Stimulated activated CD8-positive, alpha-beta memory T cell treated with anti-CD3 and anti-CD28 coated beads, Interleukin-7, amount 100 ng/mL, for 24 hours (primary cell): ENCODE data around the gene PRRT3.
"Not testable (repeated sequence)": the region's sequence is repeated elsewhere in the genome, so short reads cannot be mapped to it uniquely, and the experiment has no call there.

Experiments used
- DNase-seq: peaks from one replicate; pipeline ENCODE4 v3.0.0-alpha.2; 2020; ENCODE audit warnings: low read depth

PRRT3 gene

DNA sequence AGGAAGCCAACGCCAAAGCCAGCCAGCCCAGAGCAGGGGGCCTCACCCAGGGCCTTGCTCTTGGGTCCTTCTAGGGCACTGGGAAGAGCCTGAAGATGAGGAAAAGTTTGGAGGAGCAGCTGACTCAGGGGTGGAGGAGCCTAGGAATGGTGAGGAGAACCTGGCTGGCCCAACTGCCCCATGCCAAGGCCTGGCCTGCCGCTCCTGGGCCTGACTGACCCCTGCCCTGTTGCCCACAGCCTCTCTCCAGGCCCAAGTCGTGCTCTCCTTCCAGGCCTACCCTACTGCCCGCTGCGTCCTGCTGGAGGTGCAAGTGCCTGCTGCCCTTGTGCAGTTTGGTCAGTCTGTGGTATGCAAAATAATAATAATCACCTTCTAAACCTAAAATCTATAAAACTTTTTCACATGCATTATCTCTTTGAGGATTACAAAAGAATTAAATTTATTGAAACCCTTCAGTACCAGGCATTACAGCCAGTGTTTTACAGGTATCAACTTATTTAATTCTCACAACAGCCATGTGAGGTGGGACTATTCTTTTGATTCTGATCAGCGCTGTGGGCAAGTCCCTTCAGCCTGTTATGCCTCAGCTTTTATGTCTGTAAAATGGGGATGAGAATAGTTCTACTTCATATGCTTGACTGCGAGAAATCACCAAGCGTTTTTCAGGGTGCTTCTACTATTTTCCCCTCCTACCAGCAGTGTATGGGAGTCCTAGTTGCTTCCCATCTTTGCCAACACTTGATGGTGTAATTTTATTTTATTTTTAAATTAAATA, 33.8 kb downstream of the PRRT3 start:
- DNase-seq: no peak

DNA sequence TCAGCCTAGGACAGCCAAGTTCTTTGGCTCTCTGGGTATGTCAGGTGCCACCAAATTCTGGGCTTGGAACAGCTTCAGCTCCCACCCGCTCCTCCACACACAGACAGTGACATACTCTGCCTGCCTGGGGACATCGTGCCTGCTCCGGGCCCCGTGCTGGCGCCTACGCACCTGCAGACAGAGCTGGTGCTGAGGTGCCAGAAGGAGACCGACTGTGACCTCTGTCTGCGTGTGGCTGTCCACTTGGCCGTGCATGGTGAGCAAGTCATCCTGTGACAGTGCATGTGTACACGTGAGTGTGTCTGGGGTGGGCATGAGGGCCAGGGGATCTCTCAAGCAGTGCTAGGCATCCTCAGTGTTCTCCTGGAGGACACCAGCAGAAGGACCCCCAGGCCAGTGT, 34.4 kb downstream of the PRRT3 start:
- no peak for DNase-seq

DNA sequence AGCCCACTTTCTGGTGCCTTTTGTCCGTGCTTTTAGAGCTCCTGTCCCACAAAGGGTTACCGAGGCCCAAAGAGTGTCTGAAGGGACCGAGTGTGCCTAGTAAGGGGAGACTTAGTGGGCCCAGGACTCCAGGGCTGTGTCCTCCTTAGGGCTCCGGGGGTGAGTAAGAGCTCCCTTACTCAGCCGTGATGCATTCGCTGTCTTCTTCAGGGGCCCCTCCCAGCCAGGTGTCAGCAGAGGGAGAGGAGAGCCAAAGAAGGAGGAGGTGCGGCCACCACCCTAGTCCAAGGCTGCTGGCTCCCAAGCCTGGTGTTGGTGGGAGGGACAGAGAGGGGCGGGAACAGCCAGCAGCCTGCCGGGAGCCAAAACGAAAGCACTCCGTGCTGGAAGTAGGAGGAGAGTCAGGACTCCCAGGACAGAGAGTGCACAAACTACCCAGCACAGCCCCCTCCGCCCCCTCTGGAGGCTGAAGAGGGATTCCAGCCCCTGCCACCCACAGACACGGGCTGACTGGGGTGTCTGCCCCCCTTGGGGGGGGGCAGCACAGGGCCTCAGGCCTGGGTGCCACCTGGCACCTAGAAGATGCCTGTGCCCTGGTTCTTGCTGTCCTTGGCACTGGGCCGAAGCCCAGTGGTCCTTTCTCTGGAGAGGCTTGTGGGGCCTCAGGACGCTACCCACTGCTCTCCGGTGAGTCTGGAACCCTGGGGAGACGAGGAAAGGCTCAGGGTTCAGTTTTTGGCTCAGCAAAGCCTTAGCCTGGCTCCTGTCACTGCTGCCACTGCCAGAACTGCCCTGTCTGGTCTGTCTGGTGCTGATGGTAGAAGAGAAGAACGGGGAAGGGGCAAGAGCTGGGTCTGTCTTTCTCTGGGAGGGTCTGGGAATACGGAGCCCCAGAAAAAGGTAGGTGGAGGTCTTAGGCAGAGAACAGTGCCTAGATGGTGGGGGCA, 35.2 kb downstream of the PRRT3 start, which contains the start of gene IL17RC:
Gene IL17RC, plus strand, starts transcription at position 365 of the 947 bp plus-strand sequence. Its CDS starts 218 bp downstream, at position 583.
- DNase-seq: no peak

DNA sequence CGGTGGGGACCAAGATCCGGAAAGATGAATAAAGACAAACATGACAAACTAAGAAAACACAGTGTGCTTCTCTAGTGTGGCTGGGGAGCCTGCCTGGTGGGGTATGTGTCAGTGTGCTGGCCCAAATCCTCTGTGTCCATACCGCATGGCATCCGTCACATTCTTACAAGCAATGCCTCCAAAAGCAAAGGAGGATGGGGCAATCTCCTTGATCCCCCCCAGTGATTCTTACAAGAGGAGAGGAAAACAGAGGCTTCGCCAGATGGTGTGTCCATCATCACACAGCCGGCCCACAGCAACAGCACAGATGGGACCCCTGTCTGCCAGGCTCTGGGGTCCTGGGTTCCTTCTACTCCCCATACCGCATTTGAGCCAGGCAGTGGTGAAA, 35.9 kb downstream of the PRRT3 start:
- DNase-seq: no peak

DNA sequence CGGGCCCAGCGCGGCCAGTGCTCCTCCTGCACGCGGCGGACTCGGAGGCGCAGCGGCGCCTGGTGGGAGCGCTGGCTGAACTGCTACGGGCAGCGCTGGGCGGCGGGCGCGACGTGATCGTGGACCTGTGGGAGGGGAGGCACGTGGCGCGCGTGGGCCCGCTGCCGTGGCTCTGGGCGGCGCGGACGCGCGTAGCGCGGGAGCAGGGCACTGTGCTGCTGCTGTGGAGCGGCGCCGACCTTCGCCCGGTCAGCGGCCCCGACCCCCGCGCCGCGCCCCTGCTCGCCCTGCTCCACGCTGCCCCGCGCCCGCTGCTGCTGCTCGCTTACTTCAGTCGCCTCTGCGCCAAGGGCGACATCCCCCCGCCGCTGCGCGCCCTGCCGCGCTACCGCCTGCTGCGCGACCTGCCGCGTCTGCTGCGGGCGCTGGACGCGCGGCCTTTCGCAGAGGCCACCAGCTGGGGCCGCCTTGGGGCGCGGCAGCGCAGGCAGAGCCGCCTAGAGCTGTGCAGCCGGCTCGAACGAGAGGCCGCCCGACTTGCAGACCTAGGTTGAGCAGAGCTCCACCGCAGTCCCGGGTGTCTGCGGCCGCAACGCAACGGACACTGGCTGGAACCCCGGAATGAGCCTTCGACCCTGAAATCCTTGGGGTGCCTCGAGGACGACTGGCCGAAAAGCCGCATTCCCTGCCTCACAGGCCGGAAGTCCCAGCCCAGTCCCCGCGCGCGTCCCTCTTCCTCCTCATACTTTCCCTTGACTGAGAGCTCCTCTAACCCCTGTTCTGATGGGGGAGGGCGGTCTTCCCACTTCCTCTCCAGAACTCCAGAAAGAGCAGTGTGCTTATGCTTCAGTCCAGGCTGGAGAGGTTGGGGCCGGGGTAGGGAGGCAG, 36.7 kb downstream of the PRRT3 start:
- no peak for DNase-seq

DNA sequence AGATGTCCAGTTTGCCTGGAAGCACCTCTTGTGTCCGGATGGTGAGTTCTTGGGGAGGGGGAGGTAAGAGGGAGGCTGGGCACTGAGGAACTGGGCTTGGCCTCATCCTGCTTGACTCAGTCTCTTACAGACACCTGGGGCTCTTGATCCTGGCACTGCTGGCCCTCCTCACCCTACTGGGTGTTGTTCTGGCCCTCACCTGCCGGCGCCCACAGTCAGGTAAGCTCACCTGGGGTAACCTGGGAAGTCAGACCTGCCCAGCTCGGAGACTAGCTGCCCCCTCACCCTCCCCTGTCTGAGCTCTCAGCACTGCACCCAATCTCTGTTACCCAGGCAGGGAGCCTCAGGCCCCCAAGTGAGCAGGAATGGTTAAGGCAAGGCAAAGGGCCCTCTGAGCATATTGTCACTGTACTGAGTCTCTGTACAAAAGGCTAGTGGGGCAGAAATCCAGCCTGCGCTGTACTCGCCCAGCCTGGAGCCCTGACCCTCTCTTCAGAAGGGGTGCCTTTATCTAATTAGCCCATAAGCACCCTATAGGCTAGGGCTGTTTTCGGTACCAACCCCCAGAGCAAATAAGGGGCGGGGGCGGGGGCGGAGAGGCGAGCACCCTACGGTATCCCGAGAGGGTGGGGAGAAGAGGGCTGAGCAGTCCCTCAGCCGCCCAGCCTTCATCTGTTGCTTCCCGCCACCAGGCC, 37.5 kb downstream of the PRRT3 start:
- DNase-seq: no peak

DNA sequence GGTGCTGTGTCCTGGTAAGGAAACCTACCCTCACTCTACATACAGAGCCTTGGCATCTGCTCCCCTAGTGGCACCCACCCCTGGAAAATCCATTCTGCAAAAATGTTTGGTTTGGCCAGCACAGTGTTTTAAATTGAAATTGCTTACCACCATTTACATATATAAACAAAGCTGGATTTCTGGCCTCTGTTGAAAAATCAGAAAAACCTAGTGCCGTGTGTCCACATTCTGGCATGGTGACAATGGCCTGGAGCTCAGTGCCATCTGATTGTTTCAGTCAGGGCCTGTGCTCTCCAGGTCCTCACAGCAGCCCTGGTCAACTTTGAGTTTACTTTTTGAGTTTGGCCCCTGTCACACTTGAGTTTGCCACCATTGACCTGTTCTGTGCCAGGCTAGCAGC, 38.2 kb downstream of the PRRT3 start:
- no peak for DNase-seq

DNA sequence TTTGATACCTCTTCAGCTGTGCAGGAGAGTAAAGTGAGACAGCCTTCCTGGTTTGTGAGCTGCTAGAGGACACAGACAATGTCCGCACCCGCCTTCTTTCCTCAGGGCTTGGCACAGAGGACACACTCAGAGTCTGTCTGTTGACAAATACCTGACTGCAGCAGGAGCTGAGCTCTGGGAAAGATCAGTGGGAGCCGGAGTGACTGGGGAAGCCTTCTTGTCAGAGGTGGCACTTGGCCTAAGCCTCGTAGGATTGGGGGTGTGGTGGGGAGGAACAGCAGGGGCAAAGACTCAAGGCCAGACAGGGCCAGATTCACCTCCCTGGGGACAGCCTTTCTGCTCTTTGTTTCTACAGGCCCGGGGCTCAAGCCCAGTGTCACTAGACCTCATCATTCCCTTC, 38.6 kb downstream of the PRRT3 start:
- no peak for DNase-seq

DNA sequence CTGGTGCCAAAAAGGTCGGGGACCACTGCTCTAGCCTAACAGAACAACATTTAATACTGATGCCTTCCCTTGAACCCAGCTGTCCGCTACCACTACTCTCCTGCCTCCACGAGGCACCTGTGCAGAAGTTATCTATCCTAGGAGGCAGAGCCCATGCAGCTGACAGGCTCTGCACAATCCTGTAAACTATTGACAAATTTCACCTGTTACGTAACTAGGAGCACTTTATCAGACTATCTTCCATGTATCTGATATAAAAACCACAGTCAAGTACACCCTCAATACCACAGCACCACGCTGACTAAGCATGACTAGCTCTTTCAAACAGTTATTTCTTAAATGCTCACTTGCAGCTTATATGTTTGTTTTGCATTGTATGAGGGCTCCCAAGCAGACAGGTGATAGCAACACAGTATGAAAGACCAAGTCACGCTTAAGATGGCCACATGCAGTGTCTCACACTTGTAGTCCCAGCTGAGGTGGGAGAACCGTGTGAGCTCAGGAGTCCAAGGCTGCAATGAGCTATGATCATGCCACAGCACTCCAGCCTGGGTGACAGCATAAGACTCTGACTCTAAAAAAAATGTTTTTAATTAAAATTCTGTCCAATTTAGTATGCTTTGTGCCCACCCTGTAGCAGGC, 39.8 kb downstream of the PRRT3 start:
- DNase-seq: no peak

DNA sequence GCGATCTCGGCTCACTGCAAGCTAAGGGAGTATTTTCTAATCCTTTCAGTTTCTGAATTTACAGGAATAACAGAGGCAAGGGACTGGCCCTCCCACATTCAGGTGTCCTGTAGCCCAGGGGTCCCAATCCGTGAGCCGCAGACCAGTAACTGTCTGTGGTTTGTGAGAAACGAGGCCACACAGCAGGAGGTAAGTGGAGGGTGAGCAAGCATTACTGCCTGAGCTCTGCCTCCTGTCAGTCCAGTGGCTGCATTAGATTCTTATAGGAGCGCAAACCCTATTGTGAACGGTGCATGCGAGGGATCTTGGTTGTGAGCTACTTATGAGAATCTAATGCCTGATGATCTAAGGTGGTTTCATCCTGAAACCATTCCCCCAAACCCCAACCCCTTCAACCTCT, 40.3 kb downstream of the PRRT3 start:
- no peak for DNase-seq

DNA sequence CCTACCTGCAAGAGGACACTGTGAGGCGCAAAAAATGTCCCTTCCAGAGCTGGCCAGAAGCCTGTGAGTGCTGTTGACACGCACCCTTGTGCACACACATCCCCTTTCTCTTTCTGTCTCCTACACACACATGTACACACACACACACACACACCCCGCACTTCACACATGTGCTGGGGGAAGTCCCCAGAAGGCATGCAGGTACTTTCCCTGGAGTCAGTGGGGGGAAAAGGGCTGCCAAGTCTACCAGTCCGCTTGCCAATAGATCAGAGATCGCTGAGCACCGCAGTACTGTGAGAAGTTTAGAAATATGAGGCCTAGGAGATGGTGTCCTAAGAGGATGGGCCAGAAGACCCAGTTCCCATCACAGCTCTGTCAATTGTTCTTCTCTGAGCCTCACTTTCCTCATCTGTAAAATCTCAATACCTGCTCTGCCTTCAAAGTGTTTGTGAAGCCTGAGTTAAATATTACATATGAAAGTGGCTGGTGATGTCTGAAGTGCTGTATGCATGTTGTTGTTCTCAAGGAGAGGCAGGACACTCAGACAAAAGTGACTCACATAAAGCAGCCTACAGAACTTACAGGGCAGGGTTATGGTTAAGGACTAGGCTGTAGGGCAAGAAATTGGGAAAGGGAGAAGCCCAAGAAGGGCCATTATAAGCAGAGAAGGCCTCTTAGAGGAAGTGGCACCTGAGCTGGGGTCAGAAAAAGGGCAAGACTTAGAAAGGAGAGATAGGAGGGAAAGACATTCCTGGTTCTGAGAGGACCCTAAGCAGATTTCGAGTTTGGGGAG, 42.8 kb downstream of the PRRT3 start:
- DNase-seq: no peak

DNA sequence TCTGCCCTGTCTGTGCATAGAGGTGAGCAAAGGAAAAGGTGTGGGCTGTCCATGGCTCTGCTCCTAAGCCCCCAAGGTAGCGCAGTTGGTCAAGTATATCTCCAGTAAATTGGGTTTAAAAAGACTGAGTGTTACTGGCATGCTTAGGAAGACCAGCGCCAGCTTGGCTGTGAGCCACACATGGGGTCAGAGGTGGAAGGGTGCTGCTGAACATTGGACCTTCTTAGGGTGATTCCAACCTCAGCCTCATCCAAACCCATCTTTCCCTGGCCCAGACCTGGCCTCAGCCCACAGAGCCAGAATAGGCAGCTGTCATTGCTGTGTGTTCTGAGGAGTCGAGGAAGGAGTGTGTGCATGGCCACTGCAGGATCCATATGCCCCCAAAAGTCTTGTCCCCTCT, 43.9 kb downstream of the PRRT3 start:
- DNase-seq: no peak

DNA sequence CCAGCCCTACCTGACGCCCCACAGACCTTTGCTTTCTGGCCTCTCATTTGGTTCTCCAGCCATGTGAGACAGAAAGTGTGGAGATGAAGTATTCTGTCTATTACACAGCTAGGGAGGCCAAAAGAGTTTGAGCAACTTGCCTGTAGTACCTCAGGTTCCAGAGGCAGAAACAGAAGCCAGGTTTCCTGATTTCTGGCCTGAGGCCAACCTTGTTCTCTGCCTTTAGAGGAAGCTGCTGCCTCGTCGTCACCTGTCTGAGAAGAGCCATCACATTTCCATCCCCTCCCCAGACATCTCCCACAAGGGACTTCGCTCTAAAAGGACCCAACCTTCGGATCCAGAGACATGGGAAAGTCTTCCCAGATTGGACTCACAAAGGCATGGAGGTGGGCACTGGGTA, 45.7 kb downstream of the PRRT3 start:
- DNase-seq: no peak

DNA sequence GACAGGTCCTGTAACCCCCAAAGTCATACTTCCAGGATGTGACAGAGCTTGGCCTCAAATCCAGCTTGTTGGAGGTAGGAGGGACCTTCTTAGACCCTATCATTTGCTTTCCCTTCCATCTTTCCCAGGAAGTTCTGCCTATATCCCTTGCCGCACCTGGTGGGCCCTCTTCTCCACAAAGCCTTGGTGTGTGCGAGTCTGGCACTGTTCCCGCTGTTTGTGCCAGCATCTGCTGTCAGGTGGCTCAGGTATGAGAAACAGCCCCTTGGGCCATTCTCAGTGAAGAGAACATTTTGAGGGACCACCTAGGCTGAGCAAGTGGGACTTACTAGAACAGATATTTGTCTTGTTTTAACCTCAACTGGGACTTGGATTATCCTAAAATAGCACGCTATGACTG, 48.3 kb downstream of the PRRT3 start:
- no peak for DNase-seq

DNA sequence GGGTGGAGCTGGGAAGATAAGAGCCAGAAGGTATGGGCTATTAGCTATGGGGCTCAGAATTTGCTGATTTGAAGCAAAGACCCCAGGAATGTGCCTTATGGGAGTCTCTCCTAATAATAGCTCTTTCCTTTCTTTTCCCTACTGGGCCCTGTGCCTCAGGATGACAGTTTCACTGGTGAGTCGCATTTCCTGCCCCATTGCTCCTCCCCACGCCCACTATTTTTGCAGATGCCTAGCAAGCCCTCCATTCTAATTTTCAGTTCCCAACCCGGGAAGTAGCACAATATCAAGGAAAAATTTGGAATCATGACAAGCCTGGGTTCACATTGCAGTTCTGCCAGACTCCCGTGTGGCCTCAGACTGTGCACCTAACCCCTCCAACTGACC, 49.0 kb downstream of the PRRT3 start:
- no peak for DNase-seq

DNA sequence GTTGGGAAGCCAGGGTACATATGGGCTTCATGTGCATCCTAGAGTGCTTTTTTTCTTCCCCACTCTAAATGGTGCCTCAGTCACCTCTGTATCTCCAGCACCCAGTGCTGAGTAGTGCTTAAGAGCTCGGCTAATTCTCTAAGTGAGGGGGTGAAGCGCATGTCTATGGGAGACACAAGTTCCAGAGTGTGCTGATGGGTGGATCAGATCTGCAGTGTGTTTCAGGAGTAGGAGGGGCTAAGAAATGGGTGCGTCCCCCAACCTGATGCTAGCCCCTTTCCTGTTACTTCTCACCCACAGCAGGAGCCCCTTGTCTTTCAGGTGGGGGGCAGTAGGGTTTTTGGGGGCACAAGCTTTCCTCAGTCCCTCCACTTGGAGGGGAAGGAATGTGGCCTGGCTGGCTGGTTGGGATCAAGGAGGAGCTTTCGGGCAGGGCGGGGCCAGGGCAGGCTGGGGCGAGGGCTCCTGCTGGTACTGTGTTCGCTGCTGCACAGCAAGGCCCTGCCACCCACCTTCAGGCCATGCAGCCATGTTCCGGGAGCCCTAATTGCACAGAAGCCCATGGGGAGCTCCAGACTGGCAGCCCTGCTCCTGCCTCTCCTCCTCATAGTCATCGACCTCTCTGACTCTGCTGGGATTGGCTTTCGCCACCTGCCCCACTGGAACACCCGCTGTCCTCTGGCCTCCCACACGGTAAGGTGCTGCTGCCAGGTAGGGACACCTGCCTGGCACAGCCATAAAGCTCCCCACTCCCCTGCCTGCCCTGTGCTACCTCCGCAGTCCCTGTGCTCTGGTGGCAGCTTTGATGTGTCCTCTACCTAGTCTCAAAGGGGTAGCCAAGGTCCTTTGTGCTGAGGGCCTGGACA, 49.6 kb downstream of the PRRT3 start, which contains the start of gene IL17RE:
Gene IL17RE, plus strand, starts transcription at position 477 of the 866 bp plus-strand sequence. Its CDS starts 85 bp downstream, at position 562.
- DNase-seq: no peak

DNA sequence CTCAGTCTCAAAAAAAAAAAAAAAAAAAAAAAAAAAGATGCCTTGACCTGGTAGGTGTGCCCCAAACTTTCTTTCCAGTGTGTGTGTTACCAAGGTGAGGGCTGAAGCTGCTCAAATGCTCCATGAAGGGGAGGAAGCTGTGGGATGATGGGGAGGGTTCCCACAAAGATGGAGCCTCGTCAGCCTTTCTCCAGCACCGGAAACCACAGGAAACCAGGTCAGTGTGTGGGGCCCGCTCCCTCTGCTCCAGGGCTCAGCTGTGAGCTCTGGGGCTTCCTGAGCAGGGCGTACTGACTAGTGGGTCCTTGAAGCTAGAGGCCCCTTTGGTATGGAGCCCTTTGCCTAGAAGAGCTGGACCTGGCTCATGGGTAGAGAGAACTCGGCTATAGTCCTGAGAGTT, 50.2 kb downstream of the PRRT3 start:
- DNase-seq: no peak

DNA sequence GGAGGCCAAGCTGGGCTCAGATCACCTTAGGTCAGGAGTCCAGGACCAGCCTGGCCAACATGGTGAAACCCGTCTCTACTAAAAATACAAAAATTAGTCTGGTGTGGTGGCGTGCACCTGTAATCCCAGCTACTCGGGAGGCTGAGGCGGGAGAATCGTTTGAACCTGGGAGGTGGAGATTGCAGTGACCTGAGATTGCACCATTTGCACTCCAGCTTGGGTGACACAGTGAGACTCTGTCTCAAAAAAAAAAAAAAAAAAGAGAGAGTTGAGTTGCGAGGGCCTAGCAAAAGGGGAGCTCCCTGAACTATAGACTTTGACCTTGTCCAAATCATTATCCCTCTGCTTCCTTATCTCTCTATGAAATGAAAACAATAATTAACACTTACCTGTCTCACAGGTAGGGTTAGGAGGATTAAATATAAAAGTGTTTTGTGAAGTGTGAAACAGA, 51.2 kb downstream of the PRRT3 start:
- DNase-seq: not testable (repeated sequence)

DNA sequence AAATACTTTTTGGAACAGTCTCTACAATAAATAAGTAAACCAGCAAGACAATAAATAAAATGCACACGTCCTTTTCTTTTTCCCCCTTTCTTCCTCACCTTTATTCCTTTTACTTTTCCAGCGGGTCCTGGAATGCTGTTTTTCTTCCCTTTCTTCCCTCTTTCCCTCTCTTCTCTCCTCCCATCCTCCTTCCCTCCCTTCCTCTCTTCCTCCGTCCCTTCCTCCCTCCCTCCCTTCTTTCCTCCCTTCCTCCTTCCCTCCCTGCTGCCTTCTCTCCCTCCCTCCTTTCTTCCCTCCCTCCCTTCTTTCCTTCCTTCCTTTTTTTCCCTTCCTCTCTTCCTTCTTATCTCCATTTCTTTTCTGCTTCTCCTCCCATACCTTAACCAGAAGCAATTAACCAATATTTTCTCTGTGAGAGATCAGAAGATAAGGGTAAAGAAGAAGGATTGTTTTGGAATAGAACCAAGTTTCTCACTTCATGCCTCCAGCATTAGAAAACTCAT, 52.9 kb downstream of the PRRT3 start:
- DNase-seq: no peak
